IPS-15b (cell line): ENCODE results near the gene LMO4.

ENCODE experiments used
- H3K27me3 ChIP-seq: one replicate; pipeline ENCODE4 v1.6.1; 2013; ENCODE audit warnings: low read length; ENCODE audit not compliant: control insufficient read depth, insufficient read depth
- H3K36me3 ChIP-seq: one replicate; pipeline ENCODE4 v1.6.1; 2013; ENCODE audit warnings: low read length; ENCODE audit not compliant: control insufficient read depth, insufficient read depth
- H3K4me1 ChIP-seq: one replicate; pipeline ENCODE4 v1.6.1; 2013; ENCODE audit warnings: mild to moderate bottlenecking, low read length; ENCODE audit not compliant: control insufficient read depth, insufficient read depth
- H3K4me3 ChIP-seq: one replicate; pipeline ENCODE4 v1.5.1; 2013; ENCODE audit warnings: low read depth, low read length
- H3K9ac ChIP-seq: one replicate; pipeline ENCODE4 v1.6.1; 2013; ENCODE audit warnings: low read depth, mild to moderate bottlenecking, low read length
- H3K9me3 ChIP-seq: one replicate; pipeline ENCODE4 v1.6.1; 2013; ENCODE audit warnings: mild to moderate bottlenecking, low read length; ENCODE audit not compliant: control insufficient read depth, insufficient read depth

The LMO4 gene

DNA sequence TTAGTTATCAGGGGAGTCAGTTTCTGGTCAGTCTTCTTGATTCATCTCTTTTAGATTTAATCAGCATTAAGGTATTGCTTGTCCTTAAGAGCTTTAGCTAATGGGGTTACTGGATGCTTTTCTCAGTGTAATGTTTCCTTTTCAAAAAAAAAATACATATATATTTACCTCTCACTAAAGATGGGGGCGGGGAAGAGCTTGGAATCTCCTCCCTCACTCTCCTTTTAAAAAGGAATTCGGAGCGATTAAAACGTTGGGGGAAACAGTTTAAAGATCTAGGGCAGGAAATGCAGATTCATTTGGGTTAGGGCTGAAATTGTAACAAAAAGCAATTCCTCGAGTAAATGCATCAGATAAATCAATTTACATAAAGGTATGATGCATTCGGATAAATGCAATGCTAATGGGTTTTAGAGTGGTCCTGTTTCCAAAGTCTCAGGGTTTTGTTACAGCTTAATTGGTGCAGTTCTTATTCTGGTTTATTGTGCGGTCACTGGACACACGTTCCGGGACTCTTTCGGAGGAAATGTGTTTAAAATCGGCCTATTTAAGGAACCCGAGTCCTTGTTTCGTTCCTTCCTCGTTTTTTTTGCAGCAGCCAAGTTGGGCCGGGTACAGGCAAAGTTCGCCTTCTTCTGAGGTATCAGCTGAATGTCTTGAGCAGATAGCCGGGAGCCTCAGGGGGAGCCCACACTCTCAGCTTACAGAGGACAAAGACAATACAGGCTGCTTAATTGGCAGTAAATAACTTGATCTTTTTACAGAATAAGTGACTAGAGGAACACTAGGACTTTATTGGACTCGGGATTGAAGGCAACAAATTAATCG, 1.6 kb downstream of the LMO4 start:
- Histone ChIP-seq H3K9ac (peak overlapping the region; percentile 77), H3K9me3 (no peaks in the 10 kb centered on the region), H3K36me3 (no peaks in the 10 kb centered on the region)

GRCh38 chr1:87330885-87331364, 2.2 kb downstream of the LMO4 start:
- Histone ChIP-seq H3K27me3 (no peaks in the 10 kb centered on the region), H3K36me3 (no peaks in the 10 kb centered on the region), H3K9me3 (no peaks in the 10 kb centered on the region), H3K9ac (peak overlapping the region; percentile 77), H3K4me3 (peak overlapping the region; percentile 57), H3K4me1 (peaks cover 25% of the 10 kb centered on the region)

More for the DNA sequence above, 1.6 kb downstream of the LMO4 start:
- peak overlapping the region; percentile 57 for H3K4me3 ChIP-seq
- H3K4me1 ChIP-seq: peaks cover 21% of the 10 kb centered on the region
- no peaks in the 10 kb centered on the region for H3K27me3 ChIP-seq

GRCh38 chr1:87331365-87332241, 2.9 kb downstream of the LMO4 start:
- Histone ChIP-seq H3K36me3 (no peaks in the 10 kb centered on the region), H3K27me3 (no peaks in the 10 kb centered on the region), H3K9me3 (no peaks in the 10 kb centered on the region), H3K4me3 (peak overlapping the region; percentile 57), H3K9ac (peak overlapping the region; percentile 17), H3K4me1 (peaks cover 28% of the 10 kb centered on the region)

DNA sequence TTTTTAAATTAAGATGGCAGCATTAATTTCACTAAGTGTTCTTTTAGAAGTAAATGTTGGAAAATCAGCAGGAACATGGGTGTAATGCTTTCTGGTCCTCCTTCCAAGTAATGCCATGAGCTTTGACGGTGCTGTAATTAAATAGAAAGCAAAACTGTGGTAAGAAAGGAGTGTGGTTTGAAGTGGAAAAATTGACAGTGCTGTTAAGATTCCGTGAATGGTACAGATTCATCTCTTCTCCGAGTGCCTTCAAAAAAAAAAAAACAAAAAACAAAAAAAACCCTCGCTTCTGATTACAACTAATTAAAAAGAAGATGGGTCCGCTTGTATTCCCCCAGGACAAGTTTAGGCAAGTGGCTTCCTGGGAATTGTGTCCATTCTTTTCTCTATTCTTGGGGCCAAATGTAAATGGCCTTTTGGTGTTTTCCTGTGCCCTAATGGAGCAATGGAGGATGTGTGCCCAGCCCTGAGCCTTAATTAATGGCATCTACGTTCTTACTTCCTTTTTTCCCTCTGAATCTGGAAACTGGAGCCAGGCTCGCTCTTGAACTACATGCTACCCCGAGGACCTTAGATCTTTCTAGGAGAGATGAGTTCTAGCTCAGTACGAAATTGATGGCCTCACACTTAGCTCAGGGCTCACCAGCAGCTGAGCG, 5.1 kb downstream of the LMO4 start:
- Histone ChIP-seq H3K36me3 (no peaks in the 10 kb centered on the region), H3K27me3 (no peaks in the 10 kb centered on the region), H3K4me3 (peak overlapping the region; percentile 67), H3K9me3 (no peaks in the 10 kb centered on the region), H3K9ac (peak overlapping the region; percentile 28), H3K4me1 (peaks cover 26% of the 10 kb centered on the region)

GRCh38 chr1:87334351-87335174, 5.9 kb downstream of the LMO4 start:
- H3K36me3 ChIP-seq: peaks cover under 1% of the 10 kb centered on the region
- H3K9me3 ChIP-seq: no peaks in the 10 kb centered on the region
- H3K9ac ChIP-seq: peak overlapping the region; percentile 32
- H3K4me1 ChIP-seq: peaks cover 26% of the 10 kb centered on the region
- H3K27me3 ChIP-seq: no peaks in the 10 kb centered on the region
- H3K4me3 ChIP-seq: peak overlapping the region; percentile 67

GRCh38 chr1:87335175-87335884, 6.7 kb downstream of the LMO4 start:
- Histone ChIP-seq H3K4me1 (peaks cover 26% of the 10 kb centered on the region), H3K9ac (peak overlapping the region; percentile 2), H3K36me3 (peaks cover 6% of the 10 kb centered on the region), H3K9me3 (no peaks in the 10 kb centered on the region), H3K4me3 (peak overlapping the region; percentile 67), H3K27me3 (no peaks in the 10 kb centered on the region)

DNA sequence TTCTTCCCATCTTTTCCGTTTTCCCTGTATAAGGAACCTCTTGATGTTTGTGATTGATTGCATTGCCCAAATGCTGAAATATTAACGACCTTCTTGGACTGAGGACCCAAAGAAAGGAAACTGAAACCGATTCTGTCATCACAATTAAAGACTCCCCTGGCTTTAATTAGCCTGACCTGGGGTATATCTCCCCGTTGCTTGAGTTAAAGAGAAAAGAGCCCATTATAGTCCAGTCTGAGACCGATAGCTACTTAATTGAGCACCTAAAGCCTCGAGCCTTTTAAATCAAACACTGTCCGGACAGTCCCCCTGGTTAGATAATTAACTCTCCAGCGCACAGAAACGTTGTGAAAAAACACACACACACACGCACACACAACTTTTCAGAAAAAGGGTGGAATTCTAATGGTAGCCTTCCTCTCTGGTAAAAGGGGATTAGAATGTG, 8.0 kb downstream of the LMO4 start:
- peaks cover 26% of the 10 kb centered on the region for H3K4me1 ChIP-seq
- peaks cover 6% of the 10 kb centered on the region for H3K36me3 ChIP-seq
- H3K4me3 ChIP-seq: no peak overlapping the region
- H3K27me3 ChIP-seq: no peaks in the 10 kb centered on the region
- H3K9me3 ChIP-seq: no peaks in the 10 kb centered on the region
- H3K9ac ChIP-seq: no peak overlapping the region

DNA sequence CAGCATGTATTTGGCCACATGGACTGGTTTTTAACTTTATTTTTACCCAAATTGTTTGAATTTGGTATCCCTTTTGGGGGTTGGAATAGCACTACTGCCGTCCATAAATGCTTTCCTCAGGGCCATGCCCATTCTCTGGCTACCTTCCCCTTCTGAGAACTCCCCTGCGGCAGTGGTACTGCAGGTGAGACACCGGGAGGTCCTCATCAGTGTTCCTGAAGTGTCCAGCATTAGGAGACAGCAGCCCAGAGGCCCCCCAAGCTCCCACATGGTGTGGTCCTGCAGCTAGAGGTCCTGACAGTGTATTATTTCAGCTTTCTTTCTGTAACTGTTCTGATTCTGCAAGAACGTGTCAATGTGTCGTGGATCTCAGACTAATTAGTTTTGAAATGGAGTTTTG, 8.9 kb downstream of the LMO4 start:
- no peaks in the 10 kb centered on the region for H3K27me3 ChIP-seq
- H3K36me3 ChIP-seq: peaks cover 6% of the 10 kb centered on the region
- peaks cover 21% of the 10 kb centered on the region for H3K4me1 ChIP-seq
- H3K4me3 ChIP-seq: no peak overlapping the region
- H3K9ac ChIP-seq: no peak overlapping the region
- H3K9me3 ChIP-seq: no peaks in the 10 kb centered on the region

GRCh38 chr1:87338566-87338965, 9.9 kb downstream of the LMO4 start:
- Histone ChIP-seq H3K4me3 (no peak overlapping the region), H3K36me3 (peaks cover 6% of the 10 kb centered on the region), H3K4me1 (peaks cover 16% of the 10 kb centered on the region), H3K9ac (no peak overlapping the region), H3K27me3 (no peaks in the 10 kb centered on the region), H3K9me3 (no peaks in the 10 kb centered on the region)

DNA sequence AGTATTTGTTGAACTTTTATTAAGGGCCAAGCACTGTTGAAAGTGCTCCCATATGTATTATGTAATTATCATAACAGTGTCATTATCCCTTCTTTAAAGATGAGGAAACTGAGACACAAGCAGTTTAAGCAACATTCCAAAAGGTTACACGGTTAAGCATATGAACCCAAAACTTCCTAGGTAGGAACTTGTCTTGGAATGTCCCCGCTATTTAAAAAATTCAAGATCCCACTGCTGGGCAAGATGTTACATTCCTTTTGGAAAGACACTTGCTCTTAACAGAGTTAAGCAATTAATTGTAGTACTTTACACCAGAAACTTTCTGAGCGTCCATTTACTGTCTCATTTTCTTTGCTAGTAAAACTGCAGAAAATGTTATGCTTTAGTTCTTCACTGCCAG, 15.6 kb downstream of the LMO4 start:
- Histone ChIP-seq H3K9ac (no peak overlapping the region), H3K4me3 (no peak overlapping the region), H3K9me3 (no peaks in the 10 kb centered on the region), H3K4me1 (peaks cover 5% of the 10 kb centered on the region), H3K27me3 (no peaks in the 10 kb centered on the region), H3K36me3 (peaks cover 6% of the 10 kb centered on the region)
